PC-3 (cell line): ENCODE results near the gene SMCO4. TPM values are rescaled to one million over a fixed set of nuclear protein-coding genes. Genes with fewer than 3 reads are reported as not detected.

Experiments
- ATAC-seq: fragments of 200-7000 bp; cut with Tn5 transposase; 2 replicates; pipeline ENCODE4 v1.9.1; 2020; ENCODE audit warnings: mild to moderate bottlenecking, moderate library complexity
- BruUV-seq: library from RNA; stranded (reverse); fragments of 400-500 nt; replicated peaks from 2 replicates; lab custom pipeline; 2021; lab: Mats Ljungman, UMichigan
- CTCF ChIA-PET: fragments of 300-600 bp; sonication (Branson Sonifier 250); formaldehyde crosslinking; loops from one replicate; lab custom pipeline; 2022; ENCODE audit warnings: antibody characterized with exemption; lab: Charles Lee
- POLR2A ChIA-PET: fragments of 300-600 bp; sonication (Branson Sonifier 250); formaldehyde crosslinking; loops from one replicate; lab custom pipeline; 2022; ENCODE audit warnings: antibody characterized with exemption; ENCODE audit not compliant: unreplicated experiment; lab: Charles Lee
- DNase-seq: peaks from one replicate; pipeline ENCODE4 v3.0.0-alpha.2; 2015
- H2AFZ ChIP-seq: fragments of 300-600 bp; sonication (generic); 2 replicates; pipeline ENCODE4 v1.6.0; 2016; ENCODE audit warnings: antibody characterized with exemption, low read length
- H3F3A ChIP-seq: fragments of 300-600 bp; sonication (generic); one replicate; pipeline ENCODE4 v1.6.0; 2017; ENCODE audit warnings: antibody characterized with exemption, low read length, control low read depth, mild to moderate bottlenecking; ENCODE audit not compliant: unreplicated experiment
- H3K27ac ChIP-seq: fragments of 300-600 bp; sonication (generic); 2 replicates; pipeline ENCODE4 v1.5.1; 2016; ENCODE audit warnings: mild to moderate bottlenecking, low read length
- H3K27me3 ChIP-seq: fragments of 300-600 bp; sonication (generic); 2 replicates; pipeline ENCODE4 v1.6.1; 2016; ENCODE audit warnings: low read length, mixed read lengths
- H3K36me3 ChIP-seq: fragments of 300-600 bp; sonication (generic); 2 replicates; pipeline ENCODE4 v1.6.1; 2016; ENCODE audit warnings: low read depth, mixed run types, low read length, mixed read lengths
- H3K4me1 ChIP-seq: fragments of 300-600 bp; sonication (generic); 2 replicates; pipeline ENCODE4 v1.5.1; 2016; ENCODE audit warnings: low read length; ENCODE audit not compliant: insufficient read depth
- H3K4me2 ChIP-seq: fragments of 300-600 bp; sonication (generic); 2 replicates; pipeline ENCODE4 v1.6.0; 2016; ENCODE audit warnings: low read length
- H3K4me3 ChIP-seq: fragments of 300-600 bp; sonication (generic); 2 replicates; pipeline ENCODE4 v1.5.1; 2016; ENCODE audit warnings: mild to moderate bottlenecking, low read length, mixed read lengths
- H3K79me2 ChIP-seq: fragments of 300-600 bp; sonication (generic); 2 replicates; pipeline ENCODE4 v1.6.1; 2017; ENCODE audit warnings: low read length, mixed read lengths
- H3K9ac ChIP-seq: fragments of 300-600 bp; sonication (generic); 2 replicates; pipeline ENCODE4 v1.6.0; 2016; ENCODE audit warnings: mild to moderate bottlenecking, low read length
- H3K9me2 ChIP-seq: fragments of 300-600 bp; sonication (generic); replicated peaks from 2 replicates; pipeline ENCODE4 v1.6.1; 2016; ENCODE audit warnings: mixed run types, low read length, mixed read lengths
- H3K9me3 ChIP-seq: fragments of 300-600 bp; sonication (generic); 2 replicates; pipeline ENCODE4 v1.6.1; 2016; ENCODE audit warnings: low read length, mixed read lengths
- H4K20me1 ChIP-seq: fragments of 300-600 bp; sonication (generic); 2 replicates; pipeline ENCODE4 v1.6.1; 2016; ENCODE audit warnings: low read length, mixed read lengths
- CTCF ChIP-seq: fragments of 300-600 bp; sonication (generic); conservative IDR thresholded peaks from 2 replicates; pipeline ENCODE4 v1.5.1; 2017; ENCODE audit warnings: antibody characterized with exemption, low read depth, mild to moderate bottlenecking, low read length
- EZH2 ChIP-seq: fragments of 300-600 bp; sonication (generic); IDR thresholded peaks from one replicate; pipeline ENCODE4 v1.6.1; 2017; ENCODE audit warnings: antibody characterized with exemption, mild to moderate bottlenecking, low read length; ENCODE audit not compliant: unreplicated experiment
- EZH2phosphoT487 ChIP-seq: fragments of 300-600 bp; sonication (generic); IDR thresholded peaks from 2 replicates; pipeline ENCODE4 v1.6.1; 2018; ENCODE audit warnings: mild to moderate bottlenecking, antibody characterized with exemption, low read length, borderline replicate concordance
- intact Hi-C: fragments of 100-400 bp; cut with micrococcal nuclease; formaldehyde crosslinking; loops from 2 replicates; pipeline ENCODE4 v1.9.0; 2023
- total RNA-seq: library from RNA; depleted of rRNA; stranded (reverse); fragments of >200 nt; gene quantifications from 2 replicates; pipeline ENCODE4 v1.2.3, GENCODE V29; 2014

SMCO4 gene
- total RNA-seq, 1 experiment from 2014 or later, result 23.0 TPM

DNA sequence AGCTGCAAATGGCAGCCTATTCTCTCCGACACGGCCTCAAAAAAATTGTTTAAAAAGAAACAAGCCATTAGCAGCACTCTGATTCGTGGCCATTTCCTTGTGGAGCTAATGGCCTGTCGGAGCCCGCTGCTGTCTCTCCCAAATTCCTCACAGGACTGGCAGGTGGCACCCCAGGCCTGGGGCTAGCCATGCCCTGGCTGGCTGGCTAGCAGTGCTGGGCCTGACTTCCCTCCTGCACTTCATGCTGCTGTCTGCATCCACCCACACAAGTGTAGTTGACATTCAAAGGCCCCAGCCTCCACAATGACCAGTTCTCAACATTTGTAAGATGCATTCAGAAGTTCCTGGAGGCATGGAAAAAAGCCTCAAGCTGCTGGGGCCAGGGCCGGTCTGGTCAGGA is 61.5 kb downstream of the SMCO4 start:
- Histone ChIP-seq H3K36me3 (no peaks in the 10 kb centered on the region), H4K20me1 (no peaks in the 10 kb centered on the region), H3K27me3 (no peaks in the 10 kb centered on the region), H3K9ac (peak overlapping the region; percentile 67), H3K27ac (peak overlapping the region; percentile 91), H3K79me2 (no peaks in the 10 kb centered on the region), H3K4me2 (peak overlapping the region; percentile 78), H3K9me3 (no peaks in the 10 kb centered on the region), H2AFZ (peak overlapping the region; percentile 66), H3K4me3 (peak overlapping the region; percentile 48; the same call in 1 of the 2 replicates), H3K9me2 (no peaks in the 10 kb centered on the region), H3K4me1 (peaks cover 35% of the 10 kb centered on the region), H3F3A (no peaks in the 10 kb centered on the region)
- BruUV-seq, result no TSS peak
- ChIA-PET POLR2A (interaction anchor here (0.6 kb wide), 1 partner anchor 37 kb away, joined by 3 read pairs; no protein-coding TSS in a partner anchor), CTCF (interaction anchor here (0.6 to 1.0 kb wide), 3 partner anchors 41 to 61 kb away, joined by 3 to 5 read pairs (median 4); no protein-coding TSS in a partner anchor)
- TF ChIP-seq CTCF, result peak; percentile 43; the same call in 1 of the 2 replicates
- no peak for TF ChIP-seq EZH2phosphoT487
- no peak for DNase-seq
- ATAC-seq, result peak; percentile 53
- intact Hi-C loops, result loop anchor here (1.0 to 10.0 kb wide), 3 partner anchors 17 to 247 kb away; partner anchors contain the start of gene SMCO4

DNA sequence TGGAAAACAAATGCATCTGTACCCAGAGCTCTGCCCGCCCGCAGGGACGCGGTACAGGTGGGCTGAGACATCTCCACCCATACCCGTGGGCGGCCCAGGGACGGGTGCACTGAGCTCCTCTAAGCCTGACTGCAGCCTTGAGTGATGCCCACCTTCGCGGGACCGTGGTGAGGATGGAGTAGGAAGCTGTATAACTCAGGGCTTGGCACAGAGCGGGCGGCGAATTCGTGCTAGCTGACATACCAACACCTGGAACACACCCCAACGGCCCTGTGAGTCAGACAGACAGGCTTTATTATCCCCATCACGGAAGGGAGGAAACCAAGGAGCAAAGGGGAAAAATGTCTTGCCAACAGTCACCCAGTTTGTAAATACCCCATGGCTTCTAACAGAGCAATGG is 61.9 kb downstream of the SMCO4 start:
- Histone ChIP-seq H3K4me3 (peak overlapping the region; percentile 48; the same call in 1 of the 2 replicates), H3K4me1 (peaks cover 39% of the 10 kb centered on the region), H3K27me3 (no peaks in the 10 kb centered on the region), H3K79me2 (no peaks in the 10 kb centered on the region), H3K9me2 (no peaks in the 10 kb centered on the region), H3K9me3 (no peaks in the 10 kb centered on the region), H3K4me2 (peak overlapping the region; percentile 78), H3K27ac (peak overlapping the region; percentile 91), H3K36me3 (no peaks in the 10 kb centered on the region), H2AFZ (peak overlapping the region; percentile 66), H3F3A (peaks cover 3% of the 10 kb centered on the region), H3K9ac (peak overlapping the region; percentile 67), H4K20me1 (no peaks in the 10 kb centered on the region)
- TF ChIP-seq EZH2phosphoT487, result no peak
- TF ChIP-seq CTCF, result no peak
- no peak for TF ChIP-seq EZH2
- ATAC-seq, result peak; percentile 66
- DNase-seq, result peak; percentile 92
- POLR2A ChIA-PET, result interaction anchor here (0.6 kb wide), 1 partner anchor 37 kb away, joined by 3 read pairs; no protein-coding TSS in a partner anchor
- intact Hi-C loops, result loop anchor here (1.0 to 10.0 kb wide), 3 partner anchors 18 to 246 kb away; partner anchors contain the start of gene SMCO4
- BruUV-seq, result no TSS peak
- CTCF ChIA-PET, result interaction anchor here (0.6 to 1.0 kb wide), 3 partner anchors 42 to 61 kb away, joined by 3 to 5 read pairs (median 4); no protein-coding TSS in a partner anchor

GRCh38 chr11:93480756-93481155 is 62.4 kb downstream of the SMCO4 start:
- TF ChIP-seq EZH2phosphoT487 (no peak), CTCF (no peak), EZH2 (no peak)
- H3K9me3 ChIP-seq, result no peaks in the 10 kb centered on the region
- no TSS peak for BruUV-seq
- CTCF ChIA-PET, result interaction anchor here (0.9 kb wide), 1 partner anchor 62 kb away, joined by 5 read pairs; no protein-coding TSS in a partner anchor
- intact Hi-C loops, result loop anchor here (1.0 to 10.0 kb wide), 3 partner anchors 18 to 246 kb away; partner anchors contain the start of gene SMCO4
- ATAC-seq, result no peak; the same call in 1 of the 2 replicates
- peaks cover 5% of the 10 kb centered on the region for H3F3A ChIP-seq
- no peaks in the 10 kb centered on the region for H3K79me2 ChIP-seq
- peaks cover 44% of the 10 kb centered on the region for H3K4me1 ChIP-seq
- DNase-seq, result peak; percentile 68
- H3K4me2 ChIP-seq, result peak overlapping the region; percentile 78
- H3K4me3 ChIP-seq, result peak overlapping the region; percentile 48; the same call in 1 of the 2 replicates
- H2AFZ ChIP-seq, result peak overlapping the region; percentile 66
- H3K9me2 ChIP-seq, result no peaks in the 10 kb centered on the region
- no peaks in the 10 kb centered on the region for H3K27me3 ChIP-seq
- H4K20me1 ChIP-seq, result no peaks in the 10 kb centered on the region
- H3K27ac ChIP-seq, result peak overlapping the region; percentile 91
- H3K9ac ChIP-seq, result peak overlapping the region; percentile 67
- POLR2A ChIA-PET, result no interaction called here
- no peaks in the 10 kb centered on the region for H3K36me3 ChIP-seq
